Aorta (tissue), 5 donors: Measurements from ENCODE around the gene PLEKHA8. TPM values are rescaled to one million over a fixed set of nuclear protein-coding genes. Genes with fewer than 3 reads are reported as not detected.
A peak's percentile ranks its signal among the peaks of the same experiment; 100 is the strongest.

ENCODE experiments used
- ATAC-seq: fragments of 200-7000 bp; cut with Tn5 transposase; one replicate; pipeline ENCODE4 v1.9.1; 2022; ENCODE audit warnings: moderate library complexity; ENCODE audit not compliant: low FRiP score
- DNase-seq, 2 donors: peaks; one replicate each; pipeline ENCODE4 v3.0.0-alpha.2; 2020
- H3K27ac ChIP-seq, 2 donors: one replicate each; pipeline ENCODE4 v1.5.1; 2013; ENCODE audit warnings: low read length in 2 of 2, mild to moderate bottlenecking in 2 of 2, moderate library complexity in 2 of 2, control low read depth in 1 of 2, inconsistent platforms in 1 of 2, low read depth in 1 of 2
- H3K27me3 ChIP-seq, 2 donors: one replicate each; pipeline ENCODE4 v1.6.1; 2013; ENCODE audit warnings: control low read depth in 1 of 2, low read length in 1 of 2, mild to moderate bottlenecking in 1 of 2, moderate library complexity in 1 of 2; ENCODE audit not compliant: insufficient read depth in 2 of 2, control insufficient read depth in 1 of 2
- H3K36me3 ChIP-seq, 2 donors: one replicate each; pipeline ENCODE4 v1.6.1; 2013; ENCODE audit warnings: control low read depth in 1 of 2, low read length in 1 of 2, mild to moderate bottlenecking in 1 of 2; ENCODE audit not compliant: insufficient read depth in 2 of 2, control insufficient read depth in 1 of 2
- H3K4me1 ChIP-seq, 2 donors: one replicate each; pipeline ENCODE4 v1.6.1; 2013; ENCODE audit warnings: low read length in 2 of 2, control low read depth in 1 of 2, mild to moderate bottlenecking in 1 of 2, moderate library complexity in 1 of 2; ENCODE audit not compliant: insufficient read depth in 2 of 2, control insufficient read depth in 1 of 2
- H3K4me3 ChIP-seq, 2 donors: one replicate each; pipeline ENCODE4 v1.5.1; 2013; ENCODE audit warnings: low read length in 2 of 2, control low read depth in 1 of 2, mild to moderate bottlenecking in 1 of 2
- H3K9me3 ChIP-seq: one replicate; pipeline ENCODE4 v1.6.1; 2013; ENCODE audit warnings: mild to moderate bottlenecking, low read length; ENCODE audit not compliant: control insufficient read depth
- WGBS, 2 donors: extraction: QIAGEN DNeasy Blood & Tissue Kit; methylation state at CpG; one replicate each; pipeline ENCODE4 v1.1.7; 2013; 5-methylcytosine and 5-hydroxymethylcytosine counted together
- intact Hi-C, 2 donors: fragments of 100-400 bp; cut with DNase I; formaldehyde crosslinking; loops; one replicate each; pipeline versions ENCODE4 v1.14.2 to v1.15.0; 2022
- polyA plus RNA-seq, 2 donors: library from polyadenylated mRNA; stranded (reverse); fragments of 200-250 nt; gene quantifications; one replicate each; pipeline ENCODE4 v1.2.3, GENCODE V29; 2013
- total RNA-seq, 2 donors: library from RNA; stranded (reverse); fragmentation: NEBNext Ultra II Directional; extraction: Animal tissue kit (Norgen Biotek cat#: 25700); gene quantifications; one replicate each; pipeline ENCODE4 v1.2.1, GENCODE V29; 2021
- donor health status: healthy with polysubstance abuse.
- donor health status: Bipolar disorder and iron deficiency.
- donor health status: DM: no; HTN: no; CAD: no.
- donor health status: DM: no; HTN: no; CAD: no.
- donor health status: DM: yes; HTN: yes; CAD: no.

Gene PLEKHA8
- total and polyA plus RNA-seq, 4 donors, result 3.1 to 17.1 (median 9.5) TPM

DNA sequence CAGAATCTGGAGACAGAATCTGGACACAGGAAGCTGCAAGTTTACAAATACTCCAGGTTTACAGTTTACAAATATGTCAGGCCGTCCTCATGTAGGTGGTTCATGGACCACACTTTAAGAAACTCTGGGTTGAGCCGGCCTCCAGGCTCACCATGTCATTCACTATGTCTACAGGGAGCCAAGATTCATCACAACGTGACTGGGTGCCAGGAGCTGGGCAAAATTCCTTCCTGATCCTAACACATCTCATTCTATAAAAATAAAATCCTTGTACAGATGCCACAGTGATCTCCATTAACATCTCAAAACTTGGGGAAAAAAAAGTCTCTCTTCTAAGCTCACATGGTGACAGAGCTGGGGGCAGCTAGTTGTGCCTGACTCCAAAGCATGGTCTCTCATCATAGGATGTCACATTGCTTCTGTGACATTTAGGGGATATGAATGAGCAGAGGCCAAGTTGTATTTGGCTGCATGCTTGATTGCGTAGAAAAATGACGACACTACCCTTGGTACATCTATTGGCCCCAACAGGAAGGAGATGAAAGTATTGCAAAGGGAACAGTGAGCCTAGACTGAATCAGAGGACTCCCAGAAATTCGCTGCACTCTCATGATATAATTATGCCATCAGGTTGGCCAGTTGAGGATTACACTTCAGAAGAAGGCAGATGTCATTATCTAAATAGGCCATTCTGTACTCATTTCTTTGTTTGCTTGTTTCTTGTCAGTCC, 142.4 kb downstream of the PLEKHA8 start:
- 52 to 55% methylated on average over 6 of the region's 6 CpGs for WGBS, 2 donors
- peaks cover 0 to 2% of the 10 kb centered on the region in 2 donors for H3K36me3 ChIP-seq
- peaks cover 1 to 10% of the 10 kb centered on the region in 2 donors for H3K4me1 ChIP-seq
- intact Hi-C loops, result loop anchor here in 1 of 2 donors (5.0 kb wide), 1 partner anchor 112 kb away; the partner anchor contains the start of gene ZNRF2
- H3K4me3 ChIP-seq, result no peak overlapping the region
- no peaks in the 10 kb centered on the region for H3K27me3 ChIP-seq
- H3K27ac ChIP-seq, result peak overlapping the region in 1 of 2 donors; percentile 6
- no peaks in the 10 kb centered on the region for H3K9me3 ChIP-seq
- ATAC-seq (no peak), DNase-seq (no peak)

DNA sequence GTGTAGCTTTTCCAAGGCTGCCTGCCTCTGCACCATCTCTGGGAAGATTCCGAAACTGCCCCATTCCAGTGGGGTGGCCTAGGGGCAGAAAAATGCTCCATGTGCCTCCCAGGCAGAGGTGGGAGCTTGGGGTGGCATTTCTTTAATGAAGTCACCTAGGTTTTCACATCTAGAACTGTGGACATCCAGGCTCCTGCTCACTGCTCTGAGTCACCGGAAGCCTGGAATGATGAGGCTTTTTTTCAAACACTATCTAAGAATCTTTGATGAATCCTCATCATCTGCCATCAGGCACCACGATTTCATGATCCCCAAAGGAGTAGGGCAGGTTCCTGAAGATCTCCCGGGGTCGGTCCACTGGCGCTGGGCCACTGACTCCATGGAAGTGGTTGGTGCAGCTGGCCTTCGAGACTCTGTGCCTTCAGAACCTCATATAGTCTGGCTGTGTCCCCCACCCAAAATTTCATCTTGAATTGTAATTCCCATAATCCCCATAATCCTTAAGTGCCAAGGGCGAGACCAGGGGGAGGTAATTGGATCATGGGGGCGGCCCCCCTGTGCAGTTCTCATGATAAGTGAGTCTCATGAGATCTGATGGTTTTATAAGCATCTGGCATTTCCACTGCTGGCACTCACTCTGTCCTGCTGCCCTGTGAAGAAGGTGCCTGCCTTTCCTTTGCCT, 143.7 kb downstream of the PLEKHA8 start:
- peaks cover 2 to 10% of the 10 kb centered on the region in 2 donors for H3K4me1 ChIP-seq
- peak overlapping the region in 1 of 2 donors; percentile 52 for H3K27ac ChIP-seq
- ATAC-seq (no peak), DNase-seq (no peak)
- H3K27me3 ChIP-seq, result no peaks in the 10 kb centered on the region
- intact Hi-C loops, result loop anchor here in 1 of 2 donors (5.0 kb wide), 1 partner anchor 110 kb away; the partner anchor contains the start of gene ZNRF2
- H3K9me3 ChIP-seq, result no peaks in the 10 kb centered on the region
- H3K4me3 ChIP-seq, result no peak overlapping the region
- no peaks in the 10 kb centered on the region for H3K36me3 ChIP-seq
- 71 to 81% methylated on average over 9 of the region's 9 CpGs for WGBS, 2 donors

DNA sequence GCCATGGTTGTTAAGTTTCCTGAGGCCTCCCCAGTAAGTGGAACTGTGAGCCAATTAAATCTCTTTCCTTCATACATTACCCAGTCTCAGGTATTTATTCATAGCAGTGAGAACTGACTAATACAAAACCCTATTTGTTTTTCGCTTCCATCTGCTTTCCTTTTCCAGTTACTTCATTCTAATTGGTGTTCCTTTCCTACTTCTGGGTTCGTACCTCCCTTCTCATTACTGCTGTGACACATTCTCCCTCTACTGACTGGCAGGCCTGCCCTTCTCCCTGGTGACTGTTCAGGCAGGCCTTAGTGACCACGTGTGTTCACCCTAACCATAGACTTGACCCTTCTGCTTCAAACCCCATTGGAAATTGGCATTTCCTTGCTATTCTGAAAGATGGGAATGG, 144.2 kb downstream of the PLEKHA8 start:
- intact Hi-C loops, result loop anchor here in 1 of 2 donors (5.0 kb wide), 1 partner anchor 110 kb away; the partner anchor contains the start of gene ZNRF2
- peak; percentile 16 for ATAC-seq
- Histone ChIP-seq H3K36me3 (no peaks in the 10 kb centered on the region), H3K27ac (peak overlapping the region; percentile 89 to 98), H3K9me3 (no peaks in the 10 kb centered on the region), H3K4me1 (peaks cover 2 to 10% of the 10 kb centered on the region in 2 donors), H3K27me3 (no peaks in the 10 kb centered on the region), H3K4me3 (no peak overlapping the region)
- DNase-seq, result no peak
- WGBS, 2 donors, result 33 to 37% methylated on average over 3 of the region's 3 CpGs

GRCh38 chr7:30173058-30173897, 145.1 kb downstream of the PLEKHA8 start:
- Histone ChIP-seq H3K4me3 (no peak overlapping the region), H3K36me3 (no peaks in the 10 kb centered on the region), H3K27me3 (no peaks in the 10 kb centered on the region), H3K27ac (peak overlapping the region; percentile 89 to 98), H3K4me1 (peaks cover 3 to 12% of the 10 kb centered on the region in 2 donors), H3K9me3 (no peaks in the 10 kb centered on the region)
- DNase-seq (peak; percentile 87 to 90), ATAC-seq (peak; percentile 85)
- intact Hi-C loops, result loop anchor here in 1 of 2 donors (5.0 kb wide), 1 partner anchor 109 kb away; the partner anchor contains the start of gene ZNRF2
- WGBS, 2 donors, result 4 to 10% methylated on average over 13 of the region's 13 CpGs

- peak overlapping the region in 1 of 2 donors; percentile 21 for H3K27ac ChIP-seq
- 2 to 6% methylated on average over 3 of the region's 3 CpGs for WGBS, 2 donors
- intact Hi-C loops, result no loop called here
Measured at GRCh38 chr7:30175180-30175579, 147.0 kb downstream of the PLEKHA8 start.

GRCh38 chr7:30175636-30176147, 147.5 kb downstream of the PLEKHA8 start:
- H3K27ac ChIP-seq, result peak overlapping the region in 1 of 2 donors; percentile 90
- no peak for DNase-seq
- H3K4me1 ChIP-seq, result peaks cover 6 to 23% of the 10 kb centered on the region in 2 donors
- no peaks in the 10 kb centered on the region for H3K36me3 ChIP-seq
- 57 to 65% methylated on average over 7 of the region's 7 CpGs for WGBS, 2 donors
- ATAC-seq, result no peak
- intact Hi-C loops, result no loop called here
- H3K4me3 ChIP-seq, result no peak overlapping the region
- H3K27me3 ChIP-seq, result no peaks in the 10 kb centered on the region
- no peaks in the 10 kb centered on the region for H3K9me3 ChIP-seq

More at GRCh38 chr7:30175180-30175579, 147.0 kb downstream of the PLEKHA8 start:
- Histone ChIP-seq H3K4me1 (peaks cover 6 to 22% of the 10 kb centered on the region in 2 donors), H3K27me3 (no peaks in the 10 kb centered on the region), H3K4me3 (no peak overlapping the region), H3K9me3 (no peaks in the 10 kb centered on the region), H3K36me3 (no peaks in the 10 kb centered on the region)
- no peak for DNase-seq
- no peak for ATAC-seq

- H3K27ac ChIP-seq, result peak overlapping the region in 1 of 2 donors; percentile 34
- H3K9me3 ChIP-seq, result no peaks in the 10 kb centered on the region
- no peaks in the 10 kb centered on the region for H3K27me3 ChIP-seq
- DNase-seq, result no peak
- 72 to 74% methylated on average over 6 of the region's 6 CpGs for WGBS, 2 donors
- H3K4me1 ChIP-seq, result peaks cover 7 to 29% of the 10 kb centered on the region in 2 donors
- no peak for ATAC-seq
- no peaks in the 10 kb centered on the region for H3K36me3 ChIP-seq
- intact Hi-C loops, result no loop called here
- no peak overlapping the region for H3K4me3 ChIP-seq
Measured at GRCh38 chr7:30176463-30177109, 148.4 kb downstream of the PLEKHA8 start.
